AG09319 (cell line): ENCODE data around the gene PCDH9.

Experiments
- DNase-seq: peaks from one replicate; pipeline ENCODE4 v3.0.0-alpha.2; 2010; ENCODE audit warnings: low read depth; ENCODE audit errors: extremely low read depth
- CTCF ChIP-seq: IDR thresholded peaks from 2 replicates; pipeline ENCODE4 v1.5.1; 2011; ENCODE audit warnings: low read depth, mild to moderate bottlenecking, inconsistent platforms, low read length, moderate library complexity

Gene PCDH9

GRCh38 chr13:67015976-67016600, 214.0 kb downstream of the PCDH9 start:
- no peak for TF ChIP-seq CTCF
- DNase-seq, result no peak

- DNase-seq, result no peak
- no peak for TF ChIP-seq CTCF
Measured at GRCh38 chr13:67014399-67014798, 215.7 kb downstream of the PCDH9 start.

GRCh38 chr13:67013709-67014108, 216.4 kb downstream of the PCDH9 start:
- DNase-seq, result no peak
- TF ChIP-seq CTCF, result no peak

- no peak for DNase-seq
- TF ChIP-seq CTCF, result no peak
Measured at GRCh38 chr13:67008075-67008668, 222.0 kb downstream of the PCDH9 start.

GRCh38 chr13:67004511-67004910, 225.6 kb downstream of the PCDH9 start:
- no peak for DNase-seq
- TF ChIP-seq CTCF, result no peak

- TF ChIP-seq CTCF, result no peak
- no peak for DNase-seq
Measured at GRCh38 chr13:67003743-67004142, 226.4 kb downstream of the PCDH9 start.

- no peak for TF ChIP-seq CTCF
- DNase-seq, result no peak
Measured at GRCh38 chr13:67001363-67001762, 228.8 kb downstream of the PCDH9 start.
